HFFc6 (cell line): Measurements from ENCODE around the gene FERMT3. TPM values are rescaled to one million over a fixed set of nuclear protein-coding genes. Genes with fewer than 3 reads are reported as not detected.

Experiments
- DNase-seq: peaks from one replicate; pipeline ENCODE4 v3.0.0-alpha.2; 2018
- H3K27ac Mint-ChIP-seq: 2 replicates; pipeline ENCODE4 v1.8.0; 2020; ENCODE audit warnings: mild to moderate bottlenecking, mixed read lengths
- H3K27me3 Mint-ChIP-seq: 2 replicates; pipeline ENCODE4 v1.8.0; 2021; ENCODE audit warnings: mild to moderate bottlenecking, moderate library complexity, mixed read lengths; ENCODE audit not compliant: insufficient read depth
- H3K36me3 Mint-ChIP-seq: 2 replicates; pipeline ENCODE4 v1.8.0; 2021; ENCODE audit warnings: low read depth, mixed read lengths
- H3K4me1 Mint-ChIP-seq: 2 replicates; pipeline ENCODE4 v1.8.0; 2020; ENCODE audit warnings: low read depth, mixed read lengths
- H3K4me3 Mint-ChIP-seq: 2 replicates; pipeline ENCODE4 v1.8.0; 2020; ENCODE audit warnings: mild to moderate bottlenecking, moderate library complexity, mixed read lengths
- H3K9me3 Mint-ChIP-seq: 2 replicates; pipeline ENCODE4 v1.8.0; 2020; ENCODE audit warnings: mild to moderate bottlenecking, mixed read lengths
- total RNA-seq, 6 experiments: library from RNA; stranded (reverse); fragmentation: NEBNext Ultra II Directional; extraction: Animal tissue kit (Norgen Biotek cat#: 25700); gene quantifications; 2 replicates in 1 of 6; 3 replicates in 5 of 6; pipeline ENCODE4 v1.2.3, GENCODE V29; 2021
- TF ChIP-seq, protein P1 (sequence below): fragments of 200-600 bp; sonication (generic); IDR thresholded peaks from 2 replicates; pipeline ENCODE4 v1.5.0; 2021; ENCODE audit warnings: antibody characterized with exemption, mild to moderate bottlenecking

The FERMT3 gene
- total RNA-seq, 6 experiments from 2014 or later: 1.2 to 2.8 (median 1.7) TPM

DNA sequence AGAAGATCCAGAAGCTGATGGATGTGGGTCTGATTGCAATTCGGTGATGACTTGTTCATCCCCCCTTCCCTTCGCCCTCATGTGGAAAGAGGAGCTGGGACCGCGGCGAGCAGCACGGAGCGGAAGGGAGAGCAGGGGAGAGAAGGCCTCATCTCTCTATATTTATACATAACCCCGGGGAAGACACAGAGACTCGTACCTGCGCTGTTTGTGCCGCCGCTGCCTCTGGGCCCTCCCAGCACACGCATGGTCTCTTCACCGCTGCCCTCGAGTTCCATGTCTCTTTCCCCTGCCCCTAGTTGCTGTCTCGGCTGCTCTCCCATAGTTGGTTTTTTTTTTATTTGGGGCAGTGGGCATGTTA, 2.5 kb upstream of the FERMT3 start:
- Mint-ChIP-seq H3K9me3 (no peaks in the 10 kb centered on the region), H3K27me3 (peaks cover 2% of the 10 kb centered on the region; the same call in 1 of the 2 replicates), H3K4me3 (no peak overlapping the region), H3K4me1 (peaks cover 31% of the 10 kb centered on the region), H3K36me3 (peaks cover 29% of the 10 kb centered on the region), H3K27ac (peak overlapping the region; percentile 71; the same call in 1 of the 2 replicates)
- no peak for DNase-seq
- TF ChIP-seq, protein P1, sequence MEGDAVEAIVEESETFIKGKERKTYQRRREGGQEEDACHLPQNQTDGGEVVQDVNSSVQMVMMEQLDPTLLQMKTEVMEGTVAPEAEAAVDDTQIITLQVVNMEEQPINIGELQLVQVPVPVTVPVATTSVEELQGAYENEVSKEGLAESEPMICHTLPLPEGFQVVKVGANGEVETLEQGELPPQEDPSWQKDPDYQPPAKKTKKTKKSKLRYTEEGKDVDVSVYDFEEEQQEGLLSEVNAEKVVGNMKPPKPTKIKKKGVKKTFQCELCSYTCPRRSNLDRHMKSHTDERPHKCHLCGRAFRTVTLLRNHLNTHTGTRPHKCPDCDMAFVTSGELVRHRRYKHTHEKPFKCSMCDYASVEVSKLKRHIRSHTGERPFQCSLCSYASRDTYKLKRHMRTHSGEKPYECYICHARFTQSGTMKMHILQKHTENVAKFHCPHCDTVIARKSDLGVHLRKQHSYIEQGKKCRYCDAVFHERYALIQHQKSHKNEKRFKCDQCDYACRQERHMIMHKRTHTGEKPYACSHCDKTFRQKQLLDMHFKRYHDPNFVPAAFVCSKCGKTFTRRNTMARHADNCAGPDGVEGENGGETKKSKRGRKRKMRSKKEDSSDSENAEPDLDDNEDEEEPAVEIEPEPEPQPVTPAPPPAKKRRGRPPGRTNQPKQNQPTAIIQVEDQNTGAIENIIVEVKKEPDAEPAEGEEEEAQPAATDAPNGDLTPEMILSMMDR: no peak

DNA sequence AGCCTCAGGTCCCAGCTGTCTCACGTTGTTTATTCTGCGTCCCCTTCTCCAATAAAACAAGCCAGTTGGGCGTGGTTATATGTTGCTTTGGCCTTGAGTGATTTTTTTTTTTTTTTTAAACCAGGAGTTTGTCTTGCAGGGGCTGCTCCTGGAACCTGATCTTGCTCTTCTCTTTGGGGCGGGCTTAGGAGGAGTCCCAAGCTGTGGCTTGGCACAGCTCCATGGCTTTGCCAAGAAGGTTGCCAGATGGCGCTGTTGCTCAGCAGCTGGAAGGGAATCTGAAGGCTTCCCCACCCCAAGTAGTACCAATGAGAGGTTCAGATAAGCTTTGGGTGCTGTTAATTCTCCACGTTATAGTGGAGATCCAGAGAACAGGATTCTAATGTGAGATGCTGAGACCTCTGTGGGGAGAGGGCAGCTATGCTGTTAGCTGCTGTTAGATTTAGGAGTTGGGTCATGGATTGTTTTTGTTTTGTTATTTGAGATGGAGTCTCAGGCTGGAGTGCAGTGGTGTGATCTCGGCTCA, 2.0 kb upstream of the FERMT3 start:
- Mint-ChIP-seq H3K4me1 (peaks cover 31% of the 10 kb centered on the region), H3K9me3 (no peaks in the 10 kb centered on the region), H3K27me3 (peaks cover 2% of the 10 kb centered on the region; the same call in 1 of the 2 replicates), H3K27ac (peak overlapping the region; percentile 71), H3K4me3 (no peak overlapping the region), H3K36me3 (peaks cover 29% of the 10 kb centered on the region)
- DNase-seq: peak; percentile 85
- TF ChIP-seq, protein P1: peak; percentile 83

DNA sequence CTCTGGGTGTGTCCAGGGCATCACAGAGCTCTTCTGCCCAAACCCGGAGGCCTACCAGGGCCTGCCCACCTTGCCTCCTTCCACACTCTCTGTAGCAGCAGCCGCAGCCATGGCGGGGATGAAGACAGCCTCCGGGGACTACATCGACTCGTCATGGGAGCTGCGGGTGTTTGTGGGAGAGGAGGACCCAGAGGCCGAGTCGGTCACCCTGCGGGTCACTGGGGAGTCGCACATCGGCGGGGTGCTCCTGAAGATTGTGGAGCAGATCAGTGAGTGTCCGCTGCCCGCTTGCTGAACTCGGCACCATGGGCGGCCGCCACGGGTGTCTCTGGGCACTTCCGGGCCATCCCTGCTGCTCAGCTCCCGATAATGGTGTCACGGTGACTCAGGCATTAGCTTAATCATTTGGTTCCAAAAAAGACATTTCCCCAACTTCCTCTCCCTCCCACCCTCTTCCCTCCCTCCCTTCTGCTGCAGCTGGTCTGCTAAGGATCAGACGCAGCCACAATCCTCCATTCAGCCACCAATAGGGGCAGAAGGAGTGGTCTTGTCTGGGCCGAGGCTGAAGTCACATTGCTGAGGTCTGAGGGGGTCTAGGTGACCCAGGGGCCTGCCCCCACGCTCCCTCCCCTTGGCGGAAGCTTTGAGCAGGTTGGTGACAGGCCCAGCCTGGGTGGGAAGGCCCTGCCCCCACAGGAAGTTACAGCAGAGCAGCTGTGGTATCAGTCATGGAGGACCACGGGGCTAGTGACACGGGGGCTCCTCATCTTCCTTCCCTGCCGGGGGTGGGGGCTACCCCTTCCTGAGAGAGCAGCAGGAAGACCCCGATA, 950 bp downstream of the FERMT3 start:
- DNase-seq: peak; percentile 73
- Mint-ChIP-seq H3K9me3 (no peaks in the 10 kb centered on the region), H3K27ac (peak overlapping the region; percentile 87), H3K27me3 (peaks cover 2% of the 10 kb centered on the region), H3K4me1 (peaks cover 22% of the 10 kb centered on the region), H3K4me3 (peak overlapping the region; percentile 34), H3K36me3 (peaks cover 16% of the 10 kb centered on the region)
- TF ChIP-seq, protein P1: no peak

DNA sequence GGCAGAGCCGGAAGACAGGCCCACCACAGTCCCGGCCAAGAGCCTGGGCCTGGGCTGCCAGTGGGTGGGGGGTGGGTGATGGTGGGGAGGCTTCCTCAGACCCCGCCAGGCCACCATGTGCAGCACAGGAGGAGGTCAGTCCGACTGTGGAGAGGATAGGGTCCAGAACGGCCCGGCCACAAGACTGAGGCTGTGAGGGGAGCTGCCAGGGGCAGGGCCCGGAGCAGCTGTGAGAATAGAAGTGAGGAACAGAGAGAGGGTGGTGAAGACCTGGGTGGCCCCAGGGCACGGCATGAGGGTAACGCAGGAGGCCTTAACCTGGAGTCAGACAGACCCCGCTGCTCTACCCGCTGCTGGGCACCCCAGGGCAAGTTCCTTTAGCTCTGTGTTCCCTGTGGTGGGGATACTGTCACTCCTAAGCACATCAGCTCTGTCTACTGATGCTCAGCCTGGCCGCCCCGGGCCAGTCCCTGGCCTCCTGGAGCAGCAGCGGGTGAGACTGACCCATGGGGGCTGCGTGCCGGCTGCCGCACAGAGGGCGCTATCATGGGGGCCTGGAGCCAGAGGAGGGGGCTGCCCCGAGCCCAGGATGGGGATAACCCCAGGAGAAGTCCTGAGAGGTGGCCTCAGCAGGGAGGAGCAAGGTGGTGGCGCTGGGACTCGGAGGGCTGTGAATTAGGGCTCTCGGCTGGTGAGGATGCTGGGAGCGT, 1.7 kb downstream of the FERMT3 start:
- Mint-ChIP-seq H3K27ac (peak overlapping the region; percentile 87), H3K4me3 (no peak overlapping the region; the same call in 1 of the 2 replicates), H3K9me3 (no peaks in the 10 kb centered on the region), H3K4me1 (peaks cover 22% of the 10 kb centered on the region), H3K27me3 (peaks cover 2% of the 10 kb centered on the region), H3K36me3 (peaks cover 16% of the 10 kb centered on the region)
- no peak for DNase-seq
- TF ChIP-seq, protein P1: no peak

DNA sequence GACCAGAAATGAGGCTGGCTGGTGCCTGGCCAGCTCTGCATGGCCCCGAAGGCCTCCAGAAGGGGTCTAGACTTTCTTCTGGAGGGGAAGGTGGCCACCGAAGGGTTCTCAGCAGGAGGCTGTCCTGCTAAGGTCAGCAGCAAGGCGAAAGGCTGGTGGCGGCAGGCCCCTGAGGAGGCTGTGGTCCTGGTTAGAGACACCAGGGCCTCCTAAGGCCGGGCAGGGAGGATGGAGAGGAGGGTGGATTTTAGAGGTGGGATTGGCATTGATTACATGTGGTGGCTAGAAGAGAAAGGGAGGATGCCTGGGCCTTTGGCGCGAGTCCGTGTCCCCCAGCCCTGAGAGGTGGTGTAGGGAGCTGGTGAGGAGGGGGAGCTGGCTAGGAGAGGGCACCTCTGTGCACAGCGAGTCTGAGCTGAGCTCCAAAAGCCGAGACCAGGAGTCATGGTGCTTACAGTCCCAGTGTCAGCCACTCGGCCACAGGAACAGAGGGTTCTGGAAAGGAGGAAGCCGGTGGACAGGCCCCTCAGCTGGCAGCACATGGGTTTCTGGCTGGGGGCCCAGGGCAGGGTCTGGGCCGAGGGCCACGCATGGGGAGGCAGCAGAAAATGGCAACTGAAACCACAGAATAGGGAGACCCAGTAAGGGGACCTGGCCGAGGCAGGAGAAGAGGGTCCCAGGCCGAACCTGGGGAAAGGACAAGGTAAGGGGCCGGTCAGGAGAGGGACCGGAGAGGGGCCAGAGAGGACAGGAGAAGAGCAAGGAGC, 2.5 kb downstream of the FERMT3 start:
- peak overlapping the region; percentile 38; the same call in 1 of the 2 replicates for H3K27ac Mint-ChIP-seq
- no peak for DNase-seq
- H3K27me3 Mint-ChIP-seq: peaks cover 2% of the 10 kb centered on the region
- TF ChIP-seq, protein P1: no peak
- H3K9me3 Mint-ChIP-seq: no peaks in the 10 kb centered on the region
- peaks cover 9% of the 10 kb centered on the region for H3K36me3 Mint-ChIP-seq
- H3K4me1 Mint-ChIP-seq: peaks cover 20% of the 10 kb centered on the region
- no peak overlapping the region for H3K4me3 Mint-ChIP-seq
